ENCODE measurements around the gene VAV3. TPM values are rescaled to one million over a fixed set of nuclear protein-coding genes. Genes with fewer than 3 reads are reported as not detected.

Gene VAV3
- total RNA-seq, 1 donor = 0.09 TPM

DNA sequence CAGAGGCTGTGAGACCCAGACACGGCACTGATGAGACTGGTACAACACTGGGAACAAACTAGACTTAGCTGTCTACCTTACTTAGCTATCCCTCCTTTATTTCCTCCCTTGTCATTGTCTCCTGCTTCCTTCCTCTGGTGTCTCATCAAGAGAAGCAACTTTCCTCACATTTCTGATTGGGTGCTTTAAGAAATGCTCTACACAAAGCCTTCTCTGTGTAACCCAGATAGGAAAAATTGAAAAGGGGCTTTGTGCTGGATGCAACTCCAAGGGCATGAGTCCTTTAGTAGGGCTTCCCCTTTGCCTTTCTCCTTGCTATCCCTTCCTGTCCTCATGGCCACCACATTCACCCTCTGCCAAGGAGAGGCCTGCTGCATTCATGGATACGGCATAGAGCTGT, 274.5 kb downstream of the VAV3 start:
- TF ChIP-seq, protein P1, sequence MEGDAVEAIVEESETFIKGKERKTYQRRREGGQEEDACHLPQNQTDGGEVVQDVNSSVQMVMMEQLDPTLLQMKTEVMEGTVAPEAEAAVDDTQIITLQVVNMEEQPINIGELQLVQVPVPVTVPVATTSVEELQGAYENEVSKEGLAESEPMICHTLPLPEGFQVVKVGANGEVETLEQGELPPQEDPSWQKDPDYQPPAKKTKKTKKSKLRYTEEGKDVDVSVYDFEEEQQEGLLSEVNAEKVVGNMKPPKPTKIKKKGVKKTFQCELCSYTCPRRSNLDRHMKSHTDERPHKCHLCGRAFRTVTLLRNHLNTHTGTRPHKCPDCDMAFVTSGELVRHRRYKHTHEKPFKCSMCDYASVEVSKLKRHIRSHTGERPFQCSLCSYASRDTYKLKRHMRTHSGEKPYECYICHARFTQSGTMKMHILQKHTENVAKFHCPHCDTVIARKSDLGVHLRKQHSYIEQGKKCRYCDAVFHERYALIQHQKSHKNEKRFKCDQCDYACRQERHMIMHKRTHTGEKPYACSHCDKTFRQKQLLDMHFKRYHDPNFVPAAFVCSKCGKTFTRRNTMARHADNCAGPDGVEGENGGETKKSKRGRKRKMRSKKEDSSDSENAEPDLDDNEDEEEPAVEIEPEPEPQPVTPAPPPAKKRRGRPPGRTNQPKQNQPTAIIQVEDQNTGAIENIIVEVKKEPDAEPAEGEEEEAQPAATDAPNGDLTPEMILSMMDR (IDR thresholded peaks at IDR 0.05; ENCODE audit: insufficient read depth, low read length) = no peak

DNA sequence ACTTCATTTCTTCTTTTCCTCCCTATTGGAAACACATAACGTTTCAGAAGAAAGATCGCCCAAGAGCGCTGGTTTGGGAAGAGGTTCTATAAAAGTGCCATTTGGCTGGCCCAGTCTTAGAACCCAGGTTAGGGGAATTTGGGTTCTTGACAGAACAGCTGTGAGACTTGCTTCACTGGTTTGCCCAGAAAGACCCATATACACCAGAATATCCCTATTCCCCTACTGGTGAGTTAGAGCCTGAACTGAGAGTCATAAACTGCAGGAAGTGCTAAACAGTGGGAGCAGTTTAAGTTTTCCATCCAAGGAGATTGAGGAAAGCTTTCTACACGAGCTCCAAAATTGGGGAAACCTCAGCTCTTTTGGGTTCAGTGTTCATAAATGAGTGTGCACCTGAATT, 275.2 kb downstream of the VAV3 start:
- no peak for DNase-seq (ENCODE audit: low read depth)
- TF ChIP-seq, protein P1 (IDR thresholded peaks at IDR 0.05; ENCODE audit: insufficient read depth, low read length) = no peak

More for the DNA sequence above, 274.5 kb downstream of the VAV3 start:
- no peak for DNase-seq (ENCODE audit: low read depth)
- H3K4me3 ChIP-seq (ENCODE audit: low read depth, low read length) = no peak overlapping the region

DNA sequence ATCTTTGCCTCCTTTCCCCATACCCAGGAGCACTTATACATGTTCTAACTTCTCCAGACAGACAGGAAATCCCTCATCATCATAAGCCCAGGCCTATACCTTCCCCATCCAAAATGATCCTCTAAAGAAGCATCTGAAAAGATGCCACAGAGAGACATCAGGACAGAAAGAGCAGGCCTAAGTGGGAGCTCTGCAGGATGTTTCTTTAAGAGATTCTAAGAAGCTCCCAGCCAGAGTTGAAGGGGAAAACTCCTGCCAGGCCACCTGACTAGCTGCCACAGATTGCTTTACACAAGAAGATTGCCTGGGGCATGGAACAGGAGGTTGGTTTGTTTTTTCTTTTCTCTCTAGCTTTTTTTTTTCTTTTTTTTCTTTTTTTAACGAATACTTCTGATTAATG, 275.8 kb downstream of the VAV3 start:
- H3K4me3 ChIP-seq (ENCODE audit: low read depth, low read length) = no peak overlapping the region
- no peak for DNase-seq (ENCODE audit: low read depth)
- TF ChIP-seq, protein P1 (IDR thresholded peaks at IDR 0.05; ENCODE audit: insufficient read depth, low read length) = no peak

More for the DNA sequence above, 275.2 kb downstream of the VAV3 start:
- no peak overlapping the region for H3K4me3 ChIP-seq (ENCODE audit: low read depth, low read length)

DNA sequence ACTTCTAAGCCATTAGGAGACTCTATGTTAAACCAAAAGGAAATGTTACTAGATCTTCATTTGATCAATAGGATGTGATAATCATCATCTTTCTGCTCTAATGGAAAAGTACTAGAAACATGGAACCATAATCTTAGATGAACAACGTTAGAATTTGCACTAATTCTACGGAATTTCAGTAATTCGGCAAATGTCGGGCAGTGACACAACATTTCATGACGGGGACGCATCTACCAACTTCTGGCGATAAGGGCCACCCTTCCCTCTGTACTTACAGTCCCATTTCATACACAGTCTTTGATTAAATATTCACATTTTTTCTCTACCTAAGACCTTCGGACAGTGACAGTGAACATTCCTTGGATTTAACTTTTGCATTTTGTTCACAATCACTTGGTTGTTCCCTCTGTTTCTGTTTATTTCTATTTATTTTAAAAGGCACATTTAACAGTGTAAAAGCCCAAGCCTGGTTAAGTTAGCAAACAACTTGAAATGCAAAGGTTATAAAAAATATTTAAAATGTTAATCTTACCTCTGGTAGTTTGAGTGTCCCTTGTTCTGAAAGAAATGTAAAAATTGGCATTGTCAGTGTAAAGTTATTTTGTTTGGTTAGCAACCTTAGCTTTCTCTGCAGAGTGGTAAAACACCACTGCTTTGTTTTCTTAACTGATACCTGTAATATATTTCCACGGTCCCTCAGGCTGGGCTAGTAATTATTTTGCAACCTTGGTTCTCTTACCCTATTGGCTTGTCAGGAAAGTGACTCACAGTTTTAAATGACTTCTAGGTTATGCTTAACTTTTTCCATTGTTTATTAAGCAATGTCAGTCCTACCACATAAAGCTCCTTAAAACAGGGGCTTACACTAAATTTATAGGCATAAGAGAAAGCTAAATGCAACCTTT, 276.9 kb downstream of the VAV3 start:
- TF ChIP-seq, protein P1 (IDR thresholded peaks at IDR 0.05; ENCODE audit: insufficient read depth, low read length) = no peak
- no peak overlapping the region for H3K4me3 ChIP-seq (ENCODE audit: low read depth, low read length)
- no peak for DNase-seq (ENCODE audit: low read depth)

DNA sequence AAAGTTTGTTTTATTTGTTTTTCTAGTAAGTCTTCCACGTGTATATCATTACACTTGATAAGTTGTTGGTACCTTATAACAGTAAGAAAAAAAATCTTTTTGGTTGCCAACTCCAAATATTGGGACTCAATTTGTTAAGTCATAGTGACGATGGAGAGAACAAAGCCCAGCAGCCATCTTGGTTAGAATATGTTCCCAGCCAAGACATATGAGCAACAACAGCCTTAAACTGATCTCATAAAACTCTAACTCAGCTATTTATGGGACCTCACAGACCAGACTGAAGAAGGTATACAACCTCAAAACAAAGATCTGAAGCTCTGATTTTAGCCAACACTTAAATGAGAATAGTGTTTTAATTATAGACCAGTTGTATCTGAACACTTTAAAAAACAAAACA, 281.3 kb downstream of the VAV3 start:
- no peak overlapping the region for H3K4me3 ChIP-seq (ENCODE audit: low read depth, low read length)
- DNase-seq (ENCODE audit: low read depth) = no peak
- TF ChIP-seq, protein P1 (IDR thresholded peaks at IDR 0.05; ENCODE audit: insufficient read depth, low read length) = no peak

DNA sequence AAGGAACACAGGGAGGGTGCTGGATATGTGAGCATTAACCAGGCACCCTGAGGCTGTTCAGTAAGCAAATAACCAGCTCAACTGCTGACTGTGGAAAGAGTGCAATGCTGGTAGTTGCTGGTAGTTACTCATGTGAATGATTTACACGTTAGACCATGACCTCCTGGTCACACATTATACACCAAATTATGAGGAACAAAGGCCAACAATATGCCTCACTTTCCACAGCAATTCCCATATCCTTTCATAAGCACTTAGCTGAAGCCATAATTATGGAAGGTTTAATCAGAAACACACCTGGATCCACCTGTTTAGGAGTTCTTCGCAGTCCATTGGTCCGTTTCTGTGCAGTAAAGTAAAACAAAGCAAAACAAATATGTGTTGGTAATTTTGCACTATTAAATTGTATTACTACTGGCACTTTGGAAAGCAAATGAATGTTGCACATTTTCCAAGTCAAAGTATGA, 281.8 kb downstream of the VAV3 start:
- no peak for DNase-seq (ENCODE audit: low read depth)
- H3K4me3 ChIP-seq (ENCODE audit: low read depth, low read length) = no peak overlapping the region
- TF ChIP-seq, protein P1 (IDR thresholded peaks at IDR 0.05; ENCODE audit: insufficient read depth, low read length) = no peak
